SH-SY5Y (cell line): ENCODE data around the gene TTC33.

Experiments
- GATA2 ChIP-seq: IDR thresholded peaks from 2 replicates; pipeline ENCODE4 v1.6.1; 2011; ENCODE audit warnings: mild to moderate bottlenecking, low read depth, low read length
- GATA3 ChIP-seq: IDR thresholded peaks from 2 replicates; pipeline ENCODE4 v1.6.1; 2011; ENCODE audit warnings: low read depth, mild to moderate bottlenecking, low read length, moderate library complexity

TTC33 gene

DNA sequence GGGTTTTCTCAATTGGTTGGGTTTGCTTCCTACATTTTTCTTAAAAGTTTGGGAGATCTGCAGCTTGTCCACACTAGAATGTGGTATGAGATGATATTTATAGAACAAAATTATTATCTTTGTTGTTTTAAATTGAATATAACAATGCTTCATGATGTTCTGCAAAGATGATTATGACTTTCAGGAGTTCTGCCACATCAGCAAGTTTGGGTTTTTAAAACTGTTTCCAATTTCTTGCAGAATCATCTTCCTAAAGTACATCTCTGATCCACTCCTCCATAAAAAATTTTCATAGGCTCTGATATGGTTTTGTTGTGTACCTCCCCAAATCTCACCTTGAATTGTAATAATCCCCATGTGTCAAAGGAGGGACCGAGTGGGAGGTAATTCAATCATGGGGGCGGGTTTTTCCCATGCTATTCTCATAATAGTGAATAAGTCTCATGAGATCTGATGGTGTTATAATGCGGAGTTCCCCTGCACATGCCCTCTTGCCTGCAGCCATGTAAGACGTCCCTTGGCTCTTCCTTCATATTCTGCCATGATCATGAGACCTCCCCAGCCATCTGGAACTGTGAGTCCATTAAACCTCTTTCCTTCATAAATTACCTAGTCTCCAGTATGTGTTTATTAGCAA is 195.2 kb downstream of the TTC33 start:
- TF ChIP-seq GATA2 (no peak), GATA3 (no peak)

DNA sequence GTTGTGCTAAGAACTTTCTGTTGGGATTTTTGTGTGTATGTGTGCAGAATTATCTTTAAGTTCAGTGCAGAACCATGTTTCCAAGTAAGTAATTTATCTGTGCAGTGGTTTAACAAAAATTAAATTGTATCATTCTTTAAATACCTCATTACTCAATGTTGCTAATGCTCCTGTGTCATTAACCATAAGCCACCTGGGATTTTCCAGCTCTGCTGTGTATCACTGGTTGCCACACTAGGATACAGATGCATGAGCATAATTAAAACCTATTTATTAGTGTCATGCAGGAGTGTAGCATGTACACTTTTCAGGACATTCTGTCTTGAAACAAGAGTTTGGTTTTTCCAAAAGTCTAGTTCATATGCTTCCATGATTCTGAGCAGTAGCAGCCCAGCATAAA is 196.5 kb downstream of the TTC33 start:
- TF ChIP-seq GATA2 = no peak

DNA sequence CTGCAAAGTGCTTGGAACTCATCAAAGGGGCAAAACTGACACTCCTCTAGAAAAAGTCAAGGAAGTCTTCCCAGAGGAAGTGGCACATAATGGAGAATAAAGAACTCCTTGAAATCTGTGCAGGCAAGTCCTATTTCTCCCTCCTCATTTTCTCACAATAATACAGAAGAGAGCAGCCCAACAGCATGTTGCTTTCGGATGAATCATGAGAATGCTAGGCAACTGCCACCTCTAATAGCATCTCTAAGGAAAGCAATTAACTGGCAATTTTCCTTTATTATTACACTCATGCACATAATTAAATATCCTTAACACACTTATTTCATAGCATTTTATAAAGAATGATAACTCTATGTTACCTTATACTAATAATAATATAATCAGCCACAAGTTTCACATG is 198.3 kb downstream of the TTC33 start:
- no peak for TF ChIP-seq GATA2
- no peak for TF ChIP-seq GATA3

DNA sequence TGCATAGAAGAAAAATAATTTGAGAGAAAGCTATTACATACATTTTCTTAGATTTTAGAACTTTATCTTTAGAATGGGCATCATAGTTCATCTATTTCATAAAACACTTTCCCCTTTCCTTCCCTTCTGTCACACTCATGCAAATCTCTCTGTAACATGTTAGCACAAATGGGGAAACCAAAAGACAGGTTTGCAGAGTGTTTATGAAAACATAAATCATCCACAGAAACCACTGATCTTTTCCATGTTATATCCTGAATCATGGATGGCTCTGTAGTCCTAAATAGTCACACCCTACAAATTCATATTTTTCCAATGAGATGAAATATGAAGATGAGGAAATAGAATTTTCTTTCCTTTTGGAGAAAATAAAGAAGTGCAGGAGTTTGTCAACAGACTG is 198.9 kb downstream of the TTC33 start:
- no peak for TF ChIP-seq GATA2

DNA sequence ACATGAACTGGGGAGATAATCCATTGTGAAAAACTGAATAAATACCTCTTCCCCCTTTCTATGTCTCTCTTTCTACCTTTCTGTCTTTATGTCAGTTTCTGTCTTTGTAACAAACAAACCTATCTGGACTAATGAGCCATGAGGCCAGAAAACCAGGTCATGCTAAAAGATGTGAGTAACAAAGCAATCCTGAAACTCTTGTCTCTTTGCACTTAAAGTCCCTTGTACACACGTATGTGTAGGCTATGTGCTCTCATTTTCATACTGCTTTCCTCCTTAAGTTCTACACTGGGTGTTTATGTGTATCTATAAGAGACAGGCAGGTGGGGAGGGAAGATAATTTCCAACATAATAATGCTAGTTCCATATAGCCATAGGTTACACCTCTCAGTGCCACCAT is 199.9 kb downstream of the TTC33 start:
- TF ChIP-seq GATA3 (no peak), GATA2 (no peak)

DNA sequence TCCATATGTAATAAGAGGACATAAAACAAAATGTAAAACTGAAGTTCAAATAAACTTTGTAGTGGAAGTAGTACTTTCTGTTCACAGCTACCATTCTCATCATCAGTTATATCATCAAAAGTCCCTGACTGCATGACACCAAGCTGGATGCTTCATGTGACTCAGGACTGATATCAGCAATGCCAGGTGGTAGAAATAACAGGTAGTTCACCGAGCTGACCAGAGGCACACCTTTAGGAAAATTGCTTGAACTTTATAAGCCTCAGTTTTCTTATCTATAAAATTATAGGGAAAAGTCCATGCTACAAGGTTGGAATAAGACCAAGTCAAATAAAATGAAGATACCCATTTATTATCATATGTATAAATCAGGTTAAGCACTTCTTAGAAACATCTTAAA is 200.9 kb downstream of the TTC33 start:
- TF ChIP-seq GATA3 (no peak), GATA2 (no peak)

DNA sequence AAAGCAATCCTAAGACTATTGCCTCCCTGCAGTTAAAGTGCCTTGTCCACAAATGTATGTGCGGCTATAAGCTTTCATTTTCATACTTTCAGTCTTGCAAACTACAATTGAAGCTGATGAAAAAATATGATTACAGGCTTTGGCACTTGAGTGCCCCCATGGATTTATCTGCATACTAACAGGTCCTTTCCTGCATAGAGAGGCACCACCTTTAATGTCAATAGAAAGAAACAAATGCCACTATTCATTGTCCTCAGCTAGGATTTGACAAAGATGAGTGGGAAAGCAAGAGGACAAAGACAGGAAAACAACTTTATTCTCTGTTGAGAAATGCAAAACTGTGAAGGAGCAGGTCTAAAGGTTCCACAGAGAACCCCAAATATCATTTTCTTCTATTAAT is 201.7 kb downstream of the TTC33 start:
- no peak for TF ChIP-seq GATA3
- no peak for TF ChIP-seq GATA2

DNA sequence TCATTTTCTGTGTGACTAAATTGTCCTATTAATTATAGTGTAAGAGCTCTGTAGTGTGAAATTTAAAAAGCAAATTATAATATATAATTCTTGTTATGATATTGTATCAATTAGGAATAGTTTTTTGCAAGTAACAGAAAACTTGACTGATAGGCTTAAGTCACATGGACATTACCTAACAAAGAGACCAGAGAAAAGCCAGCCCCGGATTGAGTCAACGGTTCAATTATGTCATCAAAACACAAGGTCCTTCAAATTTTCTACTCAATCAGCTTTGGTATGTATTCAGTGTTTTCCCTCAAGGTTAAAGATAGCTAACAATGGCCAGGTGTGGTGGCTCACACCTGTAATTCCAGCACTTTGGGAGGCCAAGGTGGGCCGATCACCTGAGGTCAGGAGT is 202.8 kb downstream of the TTC33 start:
- no peak for TF ChIP-seq GATA2
- TF ChIP-seq GATA3 = no peak

DNA sequence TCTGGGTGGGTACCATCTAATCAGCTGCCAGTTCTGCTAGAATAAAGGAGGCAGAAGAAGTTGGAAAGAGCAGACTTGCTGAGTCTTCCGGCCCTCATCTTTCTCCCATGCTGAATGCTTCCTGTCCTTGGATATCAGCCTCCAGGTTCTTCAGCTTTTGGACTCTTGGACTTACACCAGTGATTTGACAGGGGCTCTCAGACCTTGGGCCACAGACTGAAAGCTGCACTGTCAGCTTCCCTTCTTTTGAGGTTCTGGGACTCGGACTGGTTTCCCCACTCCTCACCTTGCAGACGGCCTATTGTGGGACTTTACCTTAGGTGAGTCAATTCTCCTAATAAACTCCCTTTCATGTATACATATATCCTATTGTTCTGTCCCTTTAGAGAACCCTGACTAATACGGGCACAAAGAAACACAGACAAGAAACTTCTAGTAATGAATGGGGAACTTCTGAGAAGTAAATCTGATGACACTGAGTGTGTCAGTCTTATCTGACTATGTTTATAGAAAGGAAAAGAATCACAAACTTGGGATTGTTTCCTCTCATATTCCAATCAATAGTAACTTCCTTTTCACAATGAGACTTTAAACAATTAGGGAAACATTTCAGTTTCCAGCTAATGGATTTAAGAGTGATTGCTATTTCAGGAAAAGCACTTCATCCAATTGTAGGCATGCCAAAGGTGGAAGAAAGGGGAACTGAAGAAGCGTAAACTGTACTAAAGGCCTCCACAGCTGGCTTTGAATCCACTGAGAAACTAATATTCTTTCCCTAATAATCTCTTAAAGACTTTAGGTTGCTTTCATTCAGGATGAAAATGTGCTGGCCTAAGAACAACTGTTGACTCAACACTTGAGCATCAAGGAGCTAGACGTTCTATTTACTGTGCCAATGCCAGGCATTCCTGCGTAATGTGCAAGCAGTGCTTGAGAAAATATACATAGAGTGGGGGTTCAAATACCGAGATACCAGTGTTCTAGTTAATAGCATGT is 204.0 kb downstream of the TTC33 start:
- TF ChIP-seq GATA3 = no peak
- no peak for TF ChIP-seq GATA2

DNA sequence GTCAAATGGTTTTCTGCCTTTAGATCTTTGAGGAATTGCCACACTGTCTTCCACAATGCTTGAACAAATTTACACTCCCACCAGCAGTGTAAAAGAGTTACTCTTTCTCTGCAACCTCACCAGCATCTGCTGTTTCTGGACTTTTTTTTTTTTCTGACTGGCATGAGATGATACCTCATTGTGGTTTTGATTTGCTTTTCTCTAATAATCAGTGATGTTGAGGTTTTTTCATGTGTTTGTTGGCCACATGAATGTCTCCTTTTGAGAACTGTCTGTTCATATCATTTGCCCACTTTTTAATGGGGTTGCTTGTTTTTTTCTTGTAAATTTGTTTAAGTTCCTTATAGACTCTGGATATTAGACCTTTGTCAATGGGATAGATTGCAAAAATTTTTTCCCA is 205.3 kb downstream of the TTC33 start:
- no peak for TF ChIP-seq GATA2

DNA sequence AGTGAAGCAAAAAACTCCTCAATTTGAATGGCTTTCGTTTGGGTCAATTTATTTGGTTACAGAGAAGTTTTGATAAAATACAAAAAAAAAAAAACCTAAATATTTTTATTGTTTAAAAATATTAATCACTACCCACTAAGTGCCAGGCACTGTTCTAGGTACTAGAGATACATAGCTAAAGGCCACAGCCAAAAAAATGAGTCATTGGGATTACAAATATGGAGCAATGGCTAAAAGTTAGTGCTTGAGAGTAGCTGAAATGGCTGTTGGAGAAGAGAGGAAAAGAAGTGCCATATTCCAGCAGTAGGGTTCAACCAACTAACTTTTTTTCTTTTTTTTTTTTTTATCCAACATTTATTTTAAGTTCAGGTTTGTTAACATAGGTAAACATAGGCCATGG is 206.1 kb downstream of the TTC33 start:
- no peak for TF ChIP-seq GATA2
- TF ChIP-seq GATA3 = no peak

DNA sequence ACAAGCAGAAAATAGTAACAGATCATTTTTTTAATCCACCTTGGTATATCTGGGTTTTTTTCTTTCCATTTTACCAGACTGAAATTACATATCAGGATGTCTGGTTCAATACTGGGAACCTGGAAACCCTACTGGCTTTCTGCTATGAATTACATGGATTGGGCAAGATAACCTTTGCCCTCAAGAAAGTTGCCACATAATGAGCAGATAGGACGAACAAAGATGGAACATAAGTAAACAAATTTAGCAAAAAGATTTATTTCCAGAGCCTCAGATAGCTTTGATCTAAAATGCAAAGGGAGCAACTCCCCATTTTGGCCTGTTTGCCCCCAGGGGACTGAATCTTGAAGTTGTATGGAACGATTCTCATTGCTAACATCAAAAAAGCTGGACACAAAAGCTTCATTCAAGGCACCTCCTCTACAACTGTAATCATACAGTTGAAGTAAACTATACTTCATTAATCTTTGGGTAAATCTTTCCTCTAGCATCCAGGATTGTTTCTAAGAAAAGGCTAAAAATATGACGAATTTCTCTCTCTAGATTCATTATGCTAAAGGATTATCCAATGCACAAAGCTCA is 207.7 kb downstream of the TTC33 start:
- TF ChIP-seq GATA3 = no peak
- TF ChIP-seq GATA2 = no peak

DNA sequence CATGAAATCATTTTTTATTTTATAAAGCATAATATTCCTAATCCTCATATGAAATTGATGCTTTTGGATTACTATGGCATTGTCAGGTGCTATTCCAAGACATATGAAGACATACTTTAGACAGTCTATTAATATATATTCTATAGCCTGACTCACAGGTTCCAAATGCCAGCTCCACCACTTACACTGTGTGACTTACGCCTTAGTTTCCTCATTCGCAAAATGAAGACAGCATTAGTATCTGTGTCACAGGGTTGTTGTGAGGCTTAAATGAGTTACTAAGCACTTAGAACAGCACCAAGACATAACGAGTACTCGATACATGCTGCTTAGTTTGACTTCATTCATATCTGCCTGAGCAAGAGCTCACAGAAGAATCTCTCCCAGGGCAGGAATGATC is 208.2 kb downstream of the TTC33 start:
- no peak for TF ChIP-seq GATA3
- no peak for TF ChIP-seq GATA2

DNA sequence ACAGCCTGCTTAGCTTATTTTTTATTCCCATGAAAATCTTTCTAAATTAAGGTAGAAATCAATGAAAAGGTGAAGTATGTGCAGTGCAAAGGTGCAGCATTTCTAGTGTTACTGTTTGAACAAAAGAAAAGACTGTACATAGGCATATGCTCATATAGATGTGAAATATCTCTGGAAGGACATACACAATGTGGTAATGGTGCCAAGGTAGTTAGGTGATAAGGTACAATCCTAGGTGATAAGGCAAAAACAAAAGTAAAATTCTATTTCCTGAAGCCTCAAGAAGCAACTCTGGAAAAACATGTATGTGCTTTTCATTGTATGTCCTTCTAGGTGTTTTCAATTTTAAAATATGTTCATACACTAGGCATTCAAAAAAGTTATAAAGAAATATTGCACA is 215.5 kb downstream of the TTC33 start:
- no peak for TF ChIP-seq GATA3
- TF ChIP-seq GATA2 = no peak

DNA sequence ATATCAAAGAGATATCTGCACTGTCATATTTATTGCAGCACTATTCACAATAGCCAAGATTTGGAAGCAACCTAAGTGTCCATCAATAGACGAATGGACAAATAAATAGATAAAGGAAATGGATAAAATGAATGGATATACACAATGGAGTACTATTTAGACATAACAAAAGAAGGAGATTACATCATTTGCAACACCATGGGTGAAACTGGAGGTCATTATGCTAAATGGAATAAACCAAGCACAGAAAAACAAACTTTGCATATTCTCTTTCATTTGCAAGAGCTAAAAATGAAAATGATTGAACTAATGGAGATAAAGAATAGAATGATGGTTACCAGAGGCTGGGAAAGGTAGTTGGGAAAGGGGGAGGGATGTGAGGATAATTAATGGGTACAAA is 231.1 kb downstream of the TTC33 start:
- no peak for TF ChIP-seq GATA3
- no peak for TF ChIP-seq GATA2
